GM12865 (cell line): Measurements from ENCODE around the gene CACNA1E.

Source experiments
- DNase-seq: peaks from one replicate; pipeline ENCODE4 v3.0.0; 2010; ENCODE audit warnings: low read depth
- H3K4me3 ChIP-seq: 2 replicates; pipeline ENCODE4 v1.5.1; 2011; ENCODE audit warnings: mild to moderate bottlenecking, low read depth, low read length, control low read depth
- TF ChIP-seq, protein P1 (sequence below): IDR thresholded peaks from 2 replicates; pipeline ENCODE4 v1.5.1; 2011; ENCODE audit warnings: low read length, control low read depth, low read depth, inconsistent platforms; ENCODE audit not compliant: insufficient read depth; ENCODE audit errors: missing control alignments

The CACNA1E gene

DNA sequence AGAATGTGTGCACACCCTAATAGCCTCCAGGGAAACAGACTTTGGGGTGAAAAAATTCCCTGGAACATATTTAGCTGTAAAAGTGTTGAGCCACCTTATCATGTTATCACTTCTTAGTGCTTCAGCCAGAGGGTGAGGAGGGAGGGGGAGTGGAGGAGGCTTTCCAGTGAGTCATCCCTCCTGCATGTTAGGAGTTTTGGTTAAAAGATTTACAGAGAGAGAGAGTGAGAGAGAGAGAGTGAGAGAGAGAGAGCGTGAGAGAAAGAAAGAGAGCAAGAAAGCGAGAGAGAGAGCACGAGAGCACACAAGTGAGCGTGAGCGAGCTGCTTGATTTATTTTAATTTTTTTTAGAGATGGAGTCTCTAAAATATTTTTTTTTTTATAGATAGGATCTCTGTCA, 13.5 kb upstream of the CACNA1E start:
- H3K4me3 ChIP-seq: no peak overlapping the region
- no peak for DNase-seq
- TF ChIP-seq, protein P1, sequence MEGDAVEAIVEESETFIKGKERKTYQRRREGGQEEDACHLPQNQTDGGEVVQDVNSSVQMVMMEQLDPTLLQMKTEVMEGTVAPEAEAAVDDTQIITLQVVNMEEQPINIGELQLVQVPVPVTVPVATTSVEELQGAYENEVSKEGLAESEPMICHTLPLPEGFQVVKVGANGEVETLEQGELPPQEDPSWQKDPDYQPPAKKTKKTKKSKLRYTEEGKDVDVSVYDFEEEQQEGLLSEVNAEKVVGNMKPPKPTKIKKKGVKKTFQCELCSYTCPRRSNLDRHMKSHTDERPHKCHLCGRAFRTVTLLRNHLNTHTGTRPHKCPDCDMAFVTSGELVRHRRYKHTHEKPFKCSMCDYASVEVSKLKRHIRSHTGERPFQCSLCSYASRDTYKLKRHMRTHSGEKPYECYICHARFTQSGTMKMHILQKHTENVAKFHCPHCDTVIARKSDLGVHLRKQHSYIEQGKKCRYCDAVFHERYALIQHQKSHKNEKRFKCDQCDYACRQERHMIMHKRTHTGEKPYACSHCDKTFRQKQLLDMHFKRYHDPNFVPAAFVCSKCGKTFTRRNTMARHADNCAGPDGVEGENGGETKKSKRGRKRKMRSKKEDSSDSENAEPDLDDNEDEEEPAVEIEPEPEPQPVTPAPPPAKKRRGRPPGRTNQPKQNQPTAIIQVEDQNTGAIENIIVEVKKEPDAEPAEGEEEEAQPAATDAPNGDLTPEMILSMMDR: no peak

DNA sequence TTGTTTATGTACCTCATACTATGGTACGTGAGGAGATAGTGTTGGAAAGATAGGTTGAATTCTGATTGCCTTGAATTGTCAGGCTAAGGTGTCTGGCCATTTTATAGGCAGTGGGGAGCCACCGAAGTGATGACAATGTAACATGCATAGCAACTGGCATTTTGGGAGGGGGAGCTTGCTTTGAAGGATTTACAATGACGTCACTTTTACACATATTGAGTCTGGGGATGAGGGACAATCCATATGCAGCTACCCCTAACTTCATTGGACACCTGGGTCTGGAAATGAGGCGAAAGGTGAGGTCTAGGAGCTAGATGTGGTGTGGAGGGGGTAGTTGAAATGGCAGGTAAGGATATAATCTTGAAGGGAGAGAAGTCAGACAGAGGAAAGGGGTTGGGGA, 7.7 kb upstream of the CACNA1E start:
- DNase-seq: no peak
- TF ChIP-seq, protein P1: no peak
- no peak overlapping the region for H3K4me3 ChIP-seq

DNA sequence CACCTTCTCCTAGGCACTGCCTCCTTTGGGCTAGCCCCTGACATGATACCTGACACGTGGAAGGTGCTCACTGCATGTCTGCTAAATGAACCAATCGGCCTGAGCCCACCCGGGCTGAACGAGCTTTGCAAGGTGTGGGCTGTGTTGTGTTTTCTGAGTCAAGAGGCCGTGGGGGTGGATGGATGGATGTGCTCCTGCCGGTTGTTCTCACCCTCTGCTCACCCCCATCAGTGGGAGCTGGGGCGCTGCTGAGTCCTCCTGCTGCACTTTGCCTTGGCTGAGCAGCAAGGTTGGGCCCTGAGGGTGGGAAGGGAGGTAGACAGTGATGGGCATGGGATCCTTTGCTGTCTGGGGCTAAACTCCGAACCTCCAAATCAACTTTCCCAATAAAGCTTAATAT, 6.7 kb upstream of the CACNA1E start:
- DNase-seq: no peak
- TF ChIP-seq, protein P1: no peak
- H3K4me3 ChIP-seq: no peak overlapping the region

DNA sequence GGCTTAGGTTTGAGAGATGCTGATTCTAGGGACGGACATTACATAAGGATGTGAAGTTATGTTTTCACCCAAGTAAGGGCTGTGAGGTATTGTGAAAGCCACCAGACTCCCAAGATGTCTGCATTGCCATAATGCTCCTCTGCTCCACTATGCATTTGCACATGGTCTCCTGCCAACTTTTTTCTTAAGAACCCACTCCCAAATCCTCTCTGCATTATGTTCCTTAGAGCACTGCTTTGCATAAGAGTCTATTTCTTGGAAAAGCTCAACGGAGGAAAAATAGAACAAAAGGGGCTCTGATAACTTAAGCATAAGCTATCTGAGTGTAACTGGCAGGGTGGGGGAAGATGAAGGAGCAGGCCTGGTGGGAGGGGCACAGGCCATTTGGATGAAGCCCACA, 5.0 kb upstream of the CACNA1E start:
- no peak for DNase-seq
- TF ChIP-seq, protein P1: no peak
- no peak overlapping the region for H3K4me3 ChIP-seq

DNA sequence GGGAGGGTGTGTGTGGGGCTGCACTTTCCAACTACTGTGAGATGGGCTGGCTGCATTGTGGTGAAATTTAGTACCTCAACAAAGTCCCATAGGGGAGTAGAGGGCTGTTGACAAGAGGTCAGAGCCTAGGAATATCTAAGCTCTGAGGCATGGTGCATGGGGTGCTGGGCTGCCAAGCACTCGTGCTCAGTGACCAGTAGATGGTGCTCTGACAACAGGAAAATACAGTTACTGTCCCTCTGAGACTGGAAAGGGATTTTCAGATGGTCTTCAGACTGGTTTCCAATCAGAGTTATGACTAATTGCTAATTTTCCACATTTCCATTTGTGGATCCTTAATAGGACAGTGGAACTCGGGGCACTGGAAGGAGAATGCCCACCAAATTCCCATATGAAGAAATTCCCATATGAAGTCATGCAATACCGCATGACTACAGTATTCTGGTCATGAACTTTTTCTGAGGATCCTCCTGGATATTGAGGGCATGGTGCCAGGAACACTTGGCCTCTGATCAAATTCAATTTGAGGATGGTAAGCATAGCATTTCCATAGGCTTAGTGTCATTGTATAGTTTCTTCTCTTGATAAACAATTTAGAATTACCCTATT, 4.1 kb upstream of the CACNA1E start:
- TF ChIP-seq, protein P1: peak; percentile 87
- H3K4me3 ChIP-seq: no peak overlapping the region
- peak; percentile 82 for DNase-seq

DNA sequence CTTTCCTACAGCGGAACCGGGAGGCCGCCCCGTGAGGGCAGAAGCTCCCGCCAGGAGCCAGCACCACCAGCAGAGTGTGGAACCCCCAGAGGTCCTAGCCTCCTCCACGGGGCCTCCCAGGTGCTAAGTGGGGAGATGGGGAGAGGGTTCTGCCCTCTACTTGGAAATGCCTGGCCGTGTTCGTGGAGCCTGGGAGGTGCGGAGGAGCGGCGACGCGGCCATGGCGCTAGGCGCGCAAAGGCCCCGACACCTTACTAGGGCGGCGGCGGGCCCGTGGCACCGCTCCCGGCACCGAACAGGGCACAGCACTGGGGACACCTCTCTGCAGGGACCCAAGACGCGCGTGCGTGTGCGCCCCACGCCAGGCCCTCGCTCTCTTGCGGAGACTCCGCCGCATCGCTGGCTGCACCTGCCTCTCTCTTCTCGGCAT, 1.3 kb upstream of the CACNA1E start:
- TF ChIP-seq, protein P1: no peak
- no peak for DNase-seq
- no peak overlapping the region for H3K4me3 ChIP-seq
